ENCODE results near the gene ROMO1. TPM values are rescaled to one million over a fixed set of nuclear protein-coding genes. Genes with fewer than 3 reads are reported as not detected.

ROMO1 gene
- total and polyA plus RNA-seq, 5 experiments from 2014 or later, result 39.7 to 421 (median 305) TPM

DNA sequence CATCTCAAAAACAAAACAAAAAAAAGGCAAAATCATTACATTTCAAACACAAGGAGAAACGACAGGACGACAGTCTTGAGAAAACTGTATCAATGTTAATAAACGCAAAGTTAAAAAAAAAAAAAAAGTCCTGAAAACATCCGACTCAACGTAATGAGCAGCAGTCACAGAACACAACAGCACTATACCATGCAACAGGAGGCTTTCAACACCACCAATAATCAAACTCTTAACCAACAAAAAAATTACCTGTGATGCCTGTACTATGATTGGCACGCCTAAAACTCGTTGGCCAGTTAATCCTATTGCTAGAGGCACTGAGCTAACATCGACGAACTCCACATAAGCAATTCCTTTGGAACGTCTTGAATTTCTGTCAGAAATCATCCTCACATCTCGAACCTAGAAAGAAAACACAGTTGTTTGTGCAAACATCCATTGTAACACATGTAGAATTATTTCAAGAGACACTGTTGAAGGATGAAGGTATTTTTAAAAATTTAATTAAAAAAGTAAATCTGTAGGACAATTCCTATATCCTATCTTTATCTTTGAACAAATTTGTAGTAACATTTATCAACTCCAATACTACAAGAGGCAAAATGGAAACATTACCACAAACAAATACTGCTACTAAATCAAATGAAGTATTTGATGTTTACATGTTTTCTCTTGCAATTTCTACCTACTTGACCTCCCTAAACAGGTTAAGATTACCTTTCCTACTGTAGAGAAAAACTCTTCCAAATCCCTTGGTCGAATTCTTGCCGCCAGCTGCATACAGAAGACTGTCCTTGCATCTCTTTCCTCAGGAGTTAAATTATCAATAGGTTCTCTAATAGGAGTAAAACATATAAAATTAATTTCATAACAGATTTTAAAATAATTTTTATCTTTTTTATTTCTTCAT lies 25.4 kb downstream of the ROMO1 start:
- POLR2A ChIA-PET, result interaction anchor here (1.0 to 2.0 kb wide), 4 partner anchors 15 to 25 kb away, joined by 3 to 7 read pairs (median 4); no protein-coding TSS in a partner anchor
- no peak for DNase-seq
- Mint-ChIP-seq H3K4me3 (peak overlapping the region in 2 of 10 donors; percentile 15 to 18), H3K27ac (peak overlapping the region in 7 of 10 donors; percentile 12 to 58 (median 44)), H3K9me3 (no peaks in the 10 kb centered on the region), H3K36me3 (peaks cover 5 to 97% (median 39%) of the 10 kb centered on the region in 3 donors), H3K4me1 (peaks cover 21 to 63% (median 45%) of the 10 kb centered on the region in 4 donors), H3K27me3 (no peaks in the 10 kb centered on the region)
- no peak for ATAC-seq

DNA sequence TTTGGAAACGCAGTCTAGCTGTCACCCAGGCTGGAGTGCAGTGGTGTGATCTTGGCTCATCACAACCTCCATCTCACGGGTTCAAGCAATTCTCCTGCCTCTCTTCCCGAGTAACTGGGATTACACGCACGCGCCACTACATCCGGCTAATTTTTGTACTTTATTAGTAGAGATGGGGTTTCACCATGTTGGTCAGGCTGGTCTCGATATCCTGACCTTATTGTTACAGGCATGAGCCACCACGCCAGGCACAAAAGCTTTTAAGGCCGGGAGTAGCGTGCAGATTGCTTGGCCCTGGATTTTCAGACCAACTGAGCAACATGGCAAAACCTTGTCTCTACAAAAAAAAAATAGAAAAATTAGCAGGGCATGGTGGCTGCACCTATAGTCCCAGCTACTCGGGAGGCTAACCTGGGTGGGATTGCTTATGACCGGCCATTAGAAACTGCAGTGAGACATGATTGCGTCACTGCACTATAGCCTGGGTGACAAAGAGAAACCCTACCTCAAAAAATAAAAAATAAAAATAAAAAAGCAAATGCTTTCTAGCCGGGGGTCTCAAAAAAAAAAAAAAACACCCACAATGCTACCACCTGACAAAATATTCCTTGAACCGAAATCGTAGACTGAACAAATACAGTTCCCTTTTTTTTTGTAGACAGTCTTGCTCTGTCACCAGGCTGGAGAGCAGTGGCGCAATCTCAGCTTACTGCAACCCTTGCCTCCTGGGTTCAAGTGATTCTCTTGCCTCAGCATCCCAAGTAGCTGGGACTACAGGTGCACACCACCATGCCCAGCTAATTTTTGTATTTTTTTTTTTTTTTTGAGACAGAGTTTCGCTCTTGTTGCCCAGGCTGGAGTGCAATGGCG lies 27.9 kb downstream of the ROMO1 start:
- peak overlapping the region in 4 of 10 donors; percentile 13 to 32 (median 22) for H3K27ac Mint-ChIP-seq
- DNase-seq (no peak), ATAC-seq (no peak)
- H3K9me3 Mint-ChIP-seq, result no peaks in the 10 kb centered on the region
- no peaks in the 10 kb centered on the region for H3K27me3 Mint-ChIP-seq
- peaks cover 0 to 96% (median 42%) of the 10 kb centered on the region in 3 donors for H3K36me3 Mint-ChIP-seq
- POLR2A ChIA-PET, result interaction anchor here (0.7 to 2.0 kb wide), 5 partner anchors 11 to 45 kb away, joined by 3 to 9 read pairs (median 4); partner anchors contain the start of gene PHF20
- H3K4me3 Mint-ChIP-seq, result peak overlapping the region in 3 of 10 donors; percentile 10 to 30 (median 20)
- H3K4me1 Mint-ChIP-seq, result peaks cover 13 to 61% (median 49%) of the 10 kb centered on the region in 4 donors

DNA sequence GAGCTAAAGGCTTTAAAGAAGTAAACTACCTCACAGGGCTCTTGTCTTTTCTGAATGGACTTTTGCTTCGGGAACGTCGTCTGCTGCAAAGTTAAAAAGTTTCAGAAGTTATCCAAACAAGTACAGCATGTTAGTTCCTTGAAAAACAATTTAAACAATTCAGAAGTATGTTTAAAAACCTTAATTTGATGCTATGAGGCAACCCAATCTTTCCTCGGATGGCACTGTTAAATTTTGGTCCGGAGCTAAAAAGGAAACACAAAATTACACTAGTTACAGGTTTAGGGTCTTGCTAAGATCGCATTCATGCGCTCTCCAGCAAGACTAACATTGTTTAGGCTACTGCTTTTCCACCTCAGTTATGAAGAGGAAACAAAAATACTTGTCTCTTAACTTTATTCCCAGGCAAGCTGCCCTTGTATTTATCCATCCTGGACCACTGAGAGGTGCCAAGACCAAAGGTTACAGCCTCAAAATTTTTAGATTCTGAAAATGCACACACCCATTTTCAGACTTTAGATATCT lies 30.1 kb downstream of the ROMO1 start:
- H3K36me3 Mint-ChIP-seq, result peaks cover 2 to 96% (median 41%) of the 10 kb centered on the region in 3 donors

DNA sequence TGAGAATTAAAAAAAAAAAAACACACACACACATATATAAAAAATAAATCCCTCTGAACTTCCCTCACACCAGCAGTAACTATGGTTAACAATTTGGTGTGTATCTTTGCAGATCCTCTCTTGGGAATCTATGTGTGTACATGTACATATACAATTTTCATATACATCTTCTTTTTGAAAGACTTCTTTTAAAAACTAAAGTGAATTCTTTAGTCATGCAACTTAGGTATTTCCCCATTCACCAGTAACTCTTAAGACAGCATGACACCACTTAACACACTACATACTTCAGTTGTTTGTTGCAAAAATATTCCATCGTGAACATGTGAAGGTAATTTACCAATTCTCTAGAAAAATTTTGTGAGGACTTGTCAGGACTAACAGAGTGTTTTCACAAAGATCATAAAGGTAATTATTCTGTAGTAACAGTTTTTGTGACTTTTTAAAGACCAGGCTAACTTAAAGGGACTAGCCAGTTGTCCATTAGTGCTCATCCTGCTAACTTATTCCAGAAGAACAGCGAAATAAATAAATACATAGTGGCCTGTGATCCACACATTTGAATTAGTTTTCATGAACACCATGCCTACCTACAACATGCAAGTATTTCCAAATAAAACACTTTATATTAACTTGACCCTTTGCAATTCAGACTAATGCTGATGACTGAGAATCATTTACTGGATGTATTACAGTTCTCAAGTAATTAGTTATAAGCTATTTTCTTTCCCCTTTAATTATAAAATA lies 30.8 kb downstream of the ROMO1 start:
- H3K27me3 Mint-ChIP-seq, result no peaks in the 10 kb centered on the region
- H3K36me3 Mint-ChIP-seq, result peaks cover 5 to 96% (median 39%) of the 10 kb centered on the region in 3 donors
- POLR2A ChIA-PET, result interaction anchor here (1.0 to 2.0 kb wide), 4 partner anchors 9 to 38 kb away, joined by 3 to 13 read pairs (median 6); partner anchors contain the start of gene RBM39
- ATAC-seq (no peak), DNase-seq (no peak)
- H3K4me1 Mint-ChIP-seq, result peaks cover 16 to 71% (median 59%) of the 10 kb centered on the region in 4 donors
- peak overlapping the region in 6 of 10 donors; percentile 2 to 62 (median 34) for H3K27ac Mint-ChIP-seq
- H3K9me3 Mint-ChIP-seq, result no peaks in the 10 kb centered on the region
- peak overlapping the region in 9 of 10 donors; percentile 16 to 57 (median 31) for H3K4me3 Mint-ChIP-seq

More for the DNA sequence above, 30.1 kb downstream of the ROMO1 start:
- Mint-ChIP-seq H3K27ac (no peak overlapping the region), H3K9me3 (no peaks in the 10 kb centered on the region), H3K4me3 (peak overlapping the region in 1 of 10 donors; percentile 7), H3K4me1 (peaks cover 15 to 68% (median 59%) of the 10 kb centered on the region in 4 donors), H3K27me3 (no peaks in the 10 kb centered on the region)
- POLR2A ChIA-PET, result interaction anchor here (1.0 to 2.0 kb wide), 4 partner anchors 8 to 22 kb away, joined by 3 to 13 read pairs (median 4); partner anchors contain the start of gene RBM39
- ATAC-seq (no peak), DNase-seq (no peak)

DNA sequence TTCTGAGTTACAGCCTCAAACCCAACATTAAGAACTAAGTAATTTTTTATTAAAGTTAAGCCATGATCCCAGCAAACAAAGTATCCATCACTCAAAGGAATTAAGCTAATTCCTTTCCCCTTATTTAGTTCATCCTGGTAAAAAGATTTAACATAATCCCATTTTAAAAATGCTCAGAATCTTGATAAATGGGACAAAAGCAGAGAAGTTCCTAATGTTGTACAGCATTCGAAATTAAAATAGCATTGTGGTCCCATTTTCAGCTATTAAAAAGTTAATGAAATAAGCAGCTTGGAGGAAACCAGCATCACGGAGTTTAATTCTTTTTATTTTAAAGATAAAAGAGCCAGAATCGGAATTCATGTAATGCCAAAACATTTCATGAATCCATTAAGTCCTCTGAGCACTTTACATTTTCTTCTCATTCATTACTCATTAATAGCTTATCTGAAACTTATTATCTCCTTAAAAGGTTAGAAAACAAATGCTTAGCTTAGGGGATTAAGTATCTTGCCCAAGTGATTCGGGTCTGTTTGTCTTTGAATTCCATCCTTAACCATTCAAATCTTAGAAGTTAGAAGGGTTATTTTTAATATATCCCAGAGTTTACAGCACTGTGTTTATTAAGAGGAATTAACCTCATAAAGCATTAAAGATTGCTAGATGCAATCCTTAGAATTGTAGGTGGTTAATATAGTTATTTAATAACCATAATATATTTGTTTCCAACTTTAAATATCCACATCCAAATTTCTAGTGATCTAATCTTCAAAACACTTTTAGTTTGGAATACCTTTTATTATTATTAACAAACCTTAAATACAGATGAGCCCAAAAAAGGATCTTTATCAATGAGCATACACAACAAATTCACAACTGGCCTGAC lies 31.6 kb downstream of the ROMO1 start:
- Mint-ChIP-seq H3K27me3 (no peaks in the 10 kb centered on the region), H3K4me1 (peaks cover 15 to 76% (median 58%) of the 10 kb centered on the region in 4 donors), H3K4me3 (peak overlapping the region in 3 of 10 donors; percentile 1 to 26 (median 6)), H3K9me3 (no peaks in the 10 kb centered on the region), H3K27ac (peak overlapping the region in 2 of 10 donors; percentile 10 to 14), H3K36me3 (peaks cover 8 to 96% (median 37%) of the 10 kb centered on the region in 3 donors)
- ATAC-seq (no peak), DNase-seq (no peak)
- POLR2A ChIA-PET, result interaction anchor here (1.0 to 1.8 kb wide), 2 partner anchors 11 to 37 kb away, joined by 4 to 8 read pairs; partner anchors contain the start of gene RBM39

DNA sequence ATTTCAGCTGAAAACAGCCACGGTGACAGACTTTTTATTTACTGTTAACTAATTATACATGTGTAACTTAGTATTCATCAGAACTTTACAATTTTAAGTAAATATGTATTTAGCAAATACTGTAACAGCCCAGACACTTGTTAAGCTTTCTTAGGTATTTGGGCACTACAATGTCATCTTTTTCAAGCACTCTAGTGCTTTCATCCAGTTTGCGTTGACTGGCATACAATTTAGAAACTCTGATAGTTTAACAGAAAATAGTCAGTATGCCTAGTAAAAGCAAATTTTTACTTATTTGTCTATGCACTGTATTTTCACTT lies 32.2 kb downstream of the ROMO1 start:
- Mint-ChIP-seq H3K36me3 (peaks cover 10 to 96% (median 38%) of the 10 kb centered on the region in 3 donors), H3K4me3 (peak overlapping the region in 5 of 10 donors; percentile 5 to 72 (median 38)), H3K27me3 (no peaks in the 10 kb centered on the region), H3K9me3 (no peaks in the 10 kb centered on the region), H3K4me1 (peaks cover 16 to 77% (median 62%) of the 10 kb centered on the region in 4 donors), H3K27ac (peak overlapping the region in 2 of 10 donors; percentile 68 to 71)
- DNase-seq (no peak), ATAC-seq (no peak)
- POLR2A ChIA-PET, result interaction anchor here (1.8 kb wide), 1 partner anchor 11 kb away, joined by 8 read pairs; the partner anchor contains the start of gene RBM39

DNA sequence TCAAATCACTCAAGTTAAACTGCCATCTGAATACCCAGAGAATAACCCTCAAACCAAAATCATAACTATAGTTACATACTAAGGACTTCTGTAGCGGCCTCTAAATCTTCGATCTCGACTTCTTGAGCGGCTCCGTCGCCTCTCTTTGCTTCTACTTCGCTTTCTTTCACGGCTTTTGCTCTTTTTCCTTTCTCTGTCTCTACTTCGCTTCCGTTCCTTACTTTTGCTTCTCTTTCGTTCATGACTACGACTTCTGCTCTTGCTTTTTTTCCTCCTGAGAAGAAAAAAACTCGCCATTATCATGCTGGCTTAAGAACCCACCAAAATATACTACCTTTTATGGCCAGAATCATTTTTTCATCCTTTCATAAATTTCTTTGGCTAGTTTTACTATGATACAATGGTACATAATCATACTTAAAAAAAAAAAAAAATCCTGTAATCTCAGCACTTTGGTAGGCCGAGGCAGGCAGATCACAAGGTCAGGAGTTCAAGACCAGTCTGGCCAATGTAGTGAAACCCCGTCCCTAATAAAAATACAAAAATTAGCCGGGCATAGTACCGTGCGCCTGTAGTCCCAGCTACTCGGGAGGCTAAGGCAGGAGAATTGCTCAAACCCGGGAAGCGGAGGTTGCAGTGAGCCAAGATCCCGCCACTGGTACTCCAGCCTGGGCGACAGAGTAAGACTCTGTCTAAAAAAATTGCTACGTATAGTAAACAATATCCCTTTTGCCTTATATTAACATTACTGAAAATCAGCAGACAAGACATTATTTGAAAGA lies 32.8 kb downstream of the ROMO1 start:
- no peaks in the 10 kb centered on the region for H3K27me3 Mint-ChIP-seq
- peaks cover 10 to 96% (median 35%) of the 10 kb centered on the region in 3 donors for H3K36me3 Mint-ChIP-seq
- peak overlapping the region in 8 of 10 donors; percentile 8 to 87 (median 62) for H3K27ac Mint-ChIP-seq
- ATAC-seq, result no peak
- no peaks in the 10 kb centered on the region for H3K9me3 Mint-ChIP-seq
- POLR2A ChIA-PET, result interaction anchor here (1.7 to 1.8 kb wide), 2 partner anchors 10 kb away, joined by 8 read pairs; partner anchors contain the start of gene RBM39
- peaks cover 15 to 74% (median 59%) of the 10 kb centered on the region in 4 donors for H3K4me1 Mint-ChIP-seq
- DNase-seq, result peak in 1 of 10 donors; percentile 2
- H3K4me3 Mint-ChIP-seq, result peak overlapping the region; percentile 24 to 74 (median 38)

DNA sequence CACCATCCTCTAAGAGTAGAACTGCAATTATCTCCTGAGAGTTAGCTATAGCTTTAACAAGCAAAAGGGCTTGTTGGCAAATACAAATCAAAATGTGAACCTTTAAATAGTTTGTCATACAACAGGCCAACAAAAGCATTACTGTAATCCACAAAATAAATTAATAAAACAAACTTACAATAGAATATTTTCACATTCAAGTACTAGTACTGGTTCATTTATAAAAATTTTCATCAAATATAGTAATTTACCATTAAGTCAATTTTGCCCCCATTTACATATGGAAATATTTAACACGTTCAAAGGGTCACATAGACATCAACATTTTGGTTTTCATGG lies 33.4 kb downstream of the ROMO1 start:
- H3K27ac Mint-ChIP-seq, result peak overlapping the region in 6 of 10 donors; percentile 33 to 80 (median 58)
- DNase-seq (no peak), ATAC-seq (no peak)
- H3K27me3 Mint-ChIP-seq, result no peaks in the 10 kb centered on the region
- H3K9me3 Mint-ChIP-seq, result no peaks in the 10 kb centered on the region
- peaks cover 15 to 77% (median 61%) of the 10 kb centered on the region in 4 donors for H3K4me1 Mint-ChIP-seq
- H3K36me3 Mint-ChIP-seq, result peaks cover 10 to 96% (median 37%) of the 10 kb centered on the region in 3 donors
- H3K4me3 Mint-ChIP-seq, result peak overlapping the region in 9 of 10 donors; percentile 8 to 75 (median 62)
- POLR2A ChIA-PET, result interaction anchor here (1.7 kb wide), 1 partner anchor 10 kb away, joined by 8 read pairs; the partner anchor contains the start of gene RBM39

DNA sequence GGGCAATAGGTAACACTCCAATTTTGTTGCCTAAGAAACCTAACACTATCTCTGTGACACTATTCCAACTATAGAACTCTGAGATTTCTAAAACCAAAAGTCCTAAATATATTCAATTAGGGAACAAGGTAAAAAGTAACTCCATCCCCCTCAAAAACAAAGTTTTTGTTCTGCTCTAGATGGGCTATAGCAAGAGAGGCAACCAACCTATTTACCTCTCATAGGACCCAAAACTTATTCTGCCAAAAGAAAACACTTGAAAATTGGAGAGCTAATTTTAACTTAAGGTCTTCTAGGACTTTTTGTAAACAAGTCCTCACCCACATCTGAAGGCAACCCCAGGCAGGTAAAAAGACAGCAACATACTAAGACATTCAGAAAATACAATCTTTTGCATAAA lies 35.2 kb downstream of the ROMO1 start:
- H3K36me3 Mint-ChIP-seq, result peaks cover 18 to 97% (median 51%) of the 10 kb centered on the region in 3 donors

More for the DNA sequence above, 35.2 kb downstream of the ROMO1 start:
- Mint-ChIP-seq H3K27ac (peak overlapping the region in 9 of 10 donors; percentile 14 to 79 (median 51)), H3K9me3 (no peaks in the 10 kb centered on the region), H3K4me1 (peaks cover 23 to 90% (median 72%) of the 10 kb centered on the region in 4 donors), H3K27me3 (no peaks in the 10 kb centered on the region), H3K4me3 (peak overlapping the region; percentile 9 to 75 (median 64))
- POLR2A ChIA-PET, result interaction anchor here (0.9 to 1.7 kb wide), 2 partner anchors 38 to 43 kb away, joined by 3 to 5 read pairs; no protein-coding TSS in a partner anchor
- peak in 1 of 10 donors; percentile 2 for DNase-seq
- no peak for ATAC-seq
